Activated naive CD8-positive, alpha-beta T cell treated with anti-CD3 and anti-CD28 coated beads, Interleukin-2, amount 50 U/mL, for 24 hours (primary cell): ENCODE results near the gene EXOC4.

Source experiments
- ATAC-seq: fragments of 150-1000 bp; cut with Tn5 transposase; one replicate; pipeline ENCODE4 v1.10.0; 2021
- DNase-seq: peaks from one replicate; pipeline ENCODE4 v3.0.0; 2021
- H3K27ac Mint-ChIP-seq: one replicate; pipeline ENCODE4 v1.8.0; 2021; ENCODE audit warnings: mild to moderate bottlenecking, mixed read lengths
- H3K27me3 Mint-ChIP-seq: one replicate; pipeline ENCODE4 v1.8.0; 2021; ENCODE audit warnings: mixed read lengths
- H3K36me3 Mint-ChIP-seq: one replicate; pipeline ENCODE4 v1.8.0; 2021; ENCODE audit warnings: low read depth, mixed read lengths
- H3K4me1 Mint-ChIP-seq: one replicate; pipeline ENCODE4 v1.8.0; 2021; ENCODE audit warnings: mixed read lengths
- H3K4me3 Mint-ChIP-seq: one replicate; pipeline ENCODE4 v1.8.0; 2021; ENCODE audit warnings: mild to moderate bottlenecking, moderate library complexity, mixed read lengths
- H3K9me3 Mint-ChIP-seq: one replicate; pipeline ENCODE4 v1.8.0; 2021; ENCODE audit warnings: mixed read lengths

Gene EXOC4

GRCh38 chr7:133709036-133709880, 456.4 kb downstream of the EXOC4 start:
- Mint-ChIP-seq H3K27me3 (no peaks in the 10 kb centered on the region), H3K27ac (no peak overlapping the region), H3K4me3 (no peak overlapping the region), H3K36me3 (peaks cover 5% of the 10 kb centered on the region), H3K4me1 (peaks cover 6% of the 10 kb centered on the region), H3K9me3 (no peaks in the 10 kb centered on the region)
- ATAC-seq = no peak
- no peak for DNase-seq

DNA sequence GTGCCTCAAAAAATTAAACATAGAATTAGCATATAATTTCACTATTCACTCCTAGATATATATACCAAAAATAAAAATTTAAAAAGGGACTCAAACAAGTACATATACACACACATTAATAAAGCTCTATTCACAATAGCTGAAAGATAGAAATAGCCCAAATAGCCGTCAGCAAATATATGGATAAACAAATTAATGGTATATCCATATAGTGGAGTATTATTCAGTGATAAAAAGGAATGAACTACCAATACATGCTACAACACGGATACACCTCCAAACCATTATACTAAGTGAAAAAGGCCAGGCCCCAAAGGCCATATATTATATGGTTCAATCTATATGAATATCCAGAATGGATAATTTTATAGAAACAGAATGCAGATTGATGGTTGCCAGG, 459.7 kb downstream of the EXOC4 start:
- H3K27me3 Mint-ChIP-seq = no peaks in the 10 kb centered on the region
- no peaks in the 10 kb centered on the region for H3K4me1 Mint-ChIP-seq
- no peaks in the 10 kb centered on the region for H3K9me3 Mint-ChIP-seq

GRCh38 chr7:133714654-133715053, 461.8 kb downstream of the EXOC4 start:
- Mint-ChIP-seq H3K9me3 (no peaks in the 10 kb centered on the region), H3K27me3 (no peaks in the 10 kb centered on the region), H3K4me1 (no peaks in the 10 kb centered on the region), H3K27ac (no peak overlapping the region), H3K4me3 (no peak overlapping the region), H3K36me3 (peaks cover 4% of the 10 kb centered on the region)
- ATAC-seq (no peak), DNase-seq (no peak)

More for the DNA sequence above, 459.7 kb downstream of the EXOC4 start:
- no peak overlapping the region for H3K27ac Mint-ChIP-seq
- ATAC-seq (no peak), DNase-seq (no peak)
- no peak overlapping the region for H3K4me3 Mint-ChIP-seq
- peaks cover 5% of the 10 kb centered on the region for H3K36me3 Mint-ChIP-seq

- ATAC-seq = no peak
- H3K27me3 Mint-ChIP-seq = no peaks in the 10 kb centered on the region
Observed at GRCh38 chr7:133718131-133718530, 465.3 kb downstream of the EXOC4 start.

GRCh38 chr7:133723044-133723443, 470.2 kb downstream of the EXOC4 start:
- ATAC-seq = no peak

More at GRCh38 chr7:133718131-133718530, 465.3 kb downstream of the EXOC4 start:
- Mint-ChIP-seq H3K9me3 (no peaks in the 10 kb centered on the region), H3K4me3 (no peak overlapping the region), H3K4me1 (no peaks in the 10 kb centered on the region), H3K36me3 (peaks cover 7% of the 10 kb centered on the region), H3K27ac (no peak overlapping the region)
- DNase-seq = no peak

DNA sequence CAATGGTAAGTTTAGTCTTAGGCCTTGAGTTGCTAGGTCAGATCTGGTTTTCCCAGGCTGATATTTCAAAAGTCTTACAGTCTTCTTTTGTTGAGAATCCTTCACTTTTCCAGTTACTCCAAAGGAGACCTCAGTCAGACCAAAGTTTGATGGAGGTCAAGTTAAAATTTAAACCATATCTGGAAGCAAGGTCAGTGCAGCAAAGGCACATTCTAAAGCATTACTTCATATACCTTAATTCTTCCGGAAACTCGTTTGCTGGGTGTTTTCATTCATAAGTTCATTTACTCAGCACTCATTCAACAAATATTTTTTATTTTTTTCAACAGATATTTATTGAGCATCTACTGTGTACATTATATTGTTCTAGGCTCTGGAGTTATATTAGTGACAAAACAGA, 471.3 kb downstream of the EXOC4 start:
- no peak overlapping the region for H3K27ac Mint-ChIP-seq
- no peak overlapping the region for H3K4me3 Mint-ChIP-seq
- no peaks in the 10 kb centered on the region for H3K4me1 Mint-ChIP-seq
- H3K27me3 Mint-ChIP-seq = no peaks in the 10 kb centered on the region
- H3K9me3 Mint-ChIP-seq = no peaks in the 10 kb centered on the region
- H3K36me3 Mint-ChIP-seq = peaks cover 9% of the 10 kb centered on the region
- no peak for DNase-seq
- ATAC-seq = no peak

More at GRCh38 chr7:133723044-133723443, 470.2 kb downstream of the EXOC4 start:
- Mint-ChIP-seq H3K9me3 (no peaks in the 10 kb centered on the region), H3K4me1 (no peaks in the 10 kb centered on the region), H3K4me3 (no peak overlapping the region), H3K27me3 (no peaks in the 10 kb centered on the region), H3K27ac (no peak overlapping the region), H3K36me3 (peaks cover 12% of the 10 kb centered on the region)
- no peak for DNase-seq

DNA sequence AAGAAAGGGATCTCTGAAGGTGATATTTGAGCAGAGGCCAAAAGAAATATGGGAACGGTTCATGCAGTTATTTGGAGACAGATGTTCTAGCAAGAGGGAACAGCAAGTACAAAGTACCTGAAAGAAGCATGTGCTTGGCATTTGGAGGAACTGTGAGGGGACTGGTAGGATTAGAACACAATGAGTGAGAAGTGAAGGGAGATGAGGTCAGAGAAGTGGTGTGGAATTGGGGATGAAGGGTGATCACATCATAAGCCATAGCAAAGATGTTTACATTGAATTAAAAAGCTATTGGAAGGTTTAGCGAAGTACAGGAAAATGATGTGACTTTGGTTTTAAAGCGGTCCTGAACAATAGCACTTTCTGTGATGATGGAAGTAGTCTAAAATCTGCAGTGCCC, 471.8 kb downstream of the EXOC4 start:
- Mint-ChIP-seq H3K9me3 (no peaks in the 10 kb centered on the region), H3K4me1 (no peaks in the 10 kb centered on the region), H3K27me3 (no peaks in the 10 kb centered on the region), H3K36me3 (peaks cover 9% of the 10 kb centered on the region), H3K27ac (no peak overlapping the region), H3K4me3 (no peak overlapping the region)
- ATAC-seq (no peak), DNase-seq (no peak)

DNA sequence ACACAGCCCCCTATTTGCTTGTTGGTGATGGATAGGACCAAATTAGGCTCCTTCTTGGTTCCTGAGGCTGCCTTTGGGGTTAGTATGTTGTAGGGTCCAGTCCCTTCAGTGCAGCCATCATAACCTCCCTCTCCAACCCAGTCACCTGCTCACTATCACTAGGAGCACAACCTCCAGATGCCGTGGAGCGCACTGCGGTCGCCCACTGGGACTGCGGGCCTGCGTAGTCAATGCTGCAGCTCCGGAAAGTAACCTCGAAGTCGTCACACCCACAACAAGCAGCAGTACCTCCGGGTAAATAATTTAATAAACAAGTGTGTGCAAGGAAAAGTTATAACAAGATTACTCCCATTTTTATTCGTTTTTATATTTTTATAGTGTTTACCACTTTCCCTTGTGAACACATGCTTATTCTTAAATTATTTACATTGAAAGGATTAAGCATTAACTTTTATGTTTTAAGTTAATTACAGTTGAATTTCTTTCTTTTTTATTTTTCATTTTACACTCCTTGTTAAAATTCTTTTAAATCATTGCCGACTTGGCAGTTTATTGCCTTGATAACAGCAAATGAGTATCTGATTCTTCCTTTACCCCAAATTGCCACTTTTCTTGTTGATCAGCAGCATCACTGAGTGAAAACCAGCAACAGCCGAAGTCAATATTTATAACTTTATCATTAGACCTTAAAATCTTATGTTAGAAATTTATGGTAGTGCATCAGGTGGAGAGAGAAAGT, 474.8 kb downstream of the EXOC4 start:
- Mint-ChIP-seq H3K36me3 (peaks cover 13% of the 10 kb centered on the region), H3K4me1 (no peaks in the 10 kb centered on the region), H3K4me3 (no peak overlapping the region), H3K9me3 (no peaks in the 10 kb centered on the region), H3K27me3 (no peaks in the 10 kb centered on the region), H3K27ac (no peak overlapping the region)
- ATAC-seq (no peak), DNase-seq (no peak)

DNA sequence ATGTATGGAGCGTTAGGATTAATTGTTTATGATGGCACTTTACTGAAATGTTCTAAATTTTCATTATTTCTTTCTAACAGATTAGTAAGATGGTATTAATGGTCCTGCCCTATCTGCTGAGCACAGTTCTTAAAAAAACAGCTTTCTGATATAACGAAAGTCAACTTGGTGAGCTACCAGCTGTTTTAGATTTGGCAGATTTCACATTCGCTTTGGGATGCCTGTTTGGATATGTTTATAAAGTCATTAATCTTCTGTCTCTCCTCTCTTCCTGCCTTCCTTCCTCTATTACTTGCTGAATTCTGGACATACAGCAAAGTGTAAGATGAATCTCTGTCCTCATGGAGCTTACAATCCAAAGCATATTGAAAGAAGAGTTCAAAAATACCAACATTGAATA, 477.5 kb downstream of the EXOC4 start:
- Mint-ChIP-seq H3K4me3 (no peak overlapping the region), H3K27ac (no peak overlapping the region), H3K4me1 (no peaks in the 10 kb centered on the region), H3K36me3 (peaks cover 15% of the 10 kb centered on the region), H3K27me3 (no peaks in the 10 kb centered on the region), H3K9me3 (no peaks in the 10 kb centered on the region)
- DNase-seq (no peak), ATAC-seq (no peak)

- ATAC-seq (no peak), DNase-seq (no peak)
- Mint-ChIP-seq H3K4me3 (no peak overlapping the region), H3K9me3 (no peaks in the 10 kb centered on the region), H3K27ac (no peak overlapping the region), H3K27me3 (no peaks in the 10 kb centered on the region), H3K4me1 (no peaks in the 10 kb centered on the region), H3K36me3 (peaks cover 10% of the 10 kb centered on the region)
Observed at GRCh38 chr7:133733401-133733800, 480.5 kb downstream of the EXOC4 start.

- H3K27me3 Mint-ChIP-seq = no peaks in the 10 kb centered on the region
- DNase-seq (no peak), ATAC-seq (no peak)
- H3K4me1 Mint-ChIP-seq = no peaks in the 10 kb centered on the region
- H3K9me3 Mint-ChIP-seq = no peaks in the 10 kb centered on the region
- H3K36me3 Mint-ChIP-seq = peaks cover 10% of the 10 kb centered on the region
- no peak overlapping the region for H3K4me3 Mint-ChIP-seq
- H3K27ac Mint-ChIP-seq = no peak overlapping the region
Observed at GRCh38 chr7:133735222-133735621, 482.3 kb downstream of the EXOC4 start.

- Mint-ChIP-seq H3K36me3 (peaks cover 2% of the 10 kb centered on the region), H3K27me3 (no peaks in the 10 kb centered on the region), H3K9me3 (no peaks in the 10 kb centered on the region)
Observed at GRCh38 chr7:133739817-133740216, 486.9 kb downstream of the EXOC4 start.

DNA sequence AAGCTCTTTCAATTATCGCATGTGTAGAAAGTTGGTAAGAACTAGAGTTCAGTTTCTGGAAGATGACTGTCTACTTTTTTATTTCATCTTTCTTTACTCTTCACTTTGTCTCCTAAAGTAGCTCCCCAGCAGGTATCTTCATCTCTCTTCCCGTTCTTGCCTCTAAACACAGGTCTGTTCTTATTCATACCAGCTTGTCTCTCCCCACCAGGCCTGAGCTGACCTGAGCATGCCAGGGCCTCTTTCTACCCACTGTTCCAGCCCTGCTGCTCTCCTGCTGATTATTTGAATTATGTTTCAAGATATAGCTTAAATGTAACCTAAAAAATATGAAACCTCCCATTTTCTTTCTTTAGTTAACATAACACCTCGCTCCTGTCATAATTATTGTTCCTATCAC, 488.2 kb downstream of the EXOC4 start:
- Mint-ChIP-seq H3K36me3 (no peaks in the 10 kb centered on the region), H3K27ac (no peak overlapping the region), H3K9me3 (no peaks in the 10 kb centered on the region), H3K4me1 (no peaks in the 10 kb centered on the region), H3K27me3 (no peaks in the 10 kb centered on the region), H3K4me3 (no peak overlapping the region)
- no peak for ATAC-seq
- no peak for DNase-seq

More at GRCh38 chr7:133739817-133740216, 486.9 kb downstream of the EXOC4 start:
- no peaks in the 10 kb centered on the region for H3K4me1 Mint-ChIP-seq
- no peak for DNase-seq
- no peak for ATAC-seq
- H3K27ac Mint-ChIP-seq = no peak overlapping the region
- no peak overlapping the region for H3K4me3 Mint-ChIP-seq

DNA sequence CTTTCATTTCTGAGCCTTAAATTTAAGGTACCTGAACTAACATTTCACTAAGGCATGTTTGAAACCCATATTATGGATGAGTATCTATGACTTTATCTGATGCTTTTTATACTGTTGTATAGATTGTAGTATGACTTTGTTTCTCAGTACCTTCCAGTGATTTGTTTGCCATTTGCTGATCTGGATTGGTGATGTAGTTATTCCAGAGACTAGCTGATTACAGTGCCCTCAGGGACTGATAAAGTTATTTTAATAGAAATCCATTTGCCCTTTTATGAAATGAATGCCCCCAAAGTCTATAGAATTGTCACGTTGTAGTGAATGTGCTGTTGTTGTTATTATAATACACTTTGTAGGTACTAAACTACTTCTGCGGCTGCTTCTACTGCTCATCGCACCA, 488.8 kb downstream of the EXOC4 start:
- H3K4me3 Mint-ChIP-seq = no peak overlapping the region
- no peaks in the 10 kb centered on the region for H3K4me1 Mint-ChIP-seq
- H3K9me3 Mint-ChIP-seq = no peaks in the 10 kb centered on the region
- H3K27me3 Mint-ChIP-seq = no peaks in the 10 kb centered on the region
- H3K36me3 Mint-ChIP-seq = no peaks in the 10 kb centered on the region
- ATAC-seq = no peak
- DNase-seq = no peak
- no peak overlapping the region for H3K27ac Mint-ChIP-seq
